GM13976 (cell line): Measurements from ENCODE around the gene SPATA33.

Experiments
- DNase-seq: peaks from one replicate; pipeline ENCODE4 v3.0.0; 2012; ENCODE audit warnings: low spot score
- CTCF ChIP-seq: IDR thresholded peaks from 2 replicates; pipeline ENCODE4 v1.5.1; 2012; ENCODE audit warnings: borderline replicate concordance, mild to moderate bottlenecking; ENCODE audit not compliant: insufficient read depth; ENCODE audit errors: extremely low read depth, missing control alignments, control extremely low read depth
- in situ Hi-C: fragments of 300-500 bp; cut with MboI; formaldehyde crosslinking; loops from one replicate; pipeline ENCODE4 v1.12.0; 2022; ENCODE audit warnings: low sequenced_read_pairs, mixed read lengths, inconsistent platforms; ENCODE audit not compliant: unreplicated experiment

SPATA33 gene

GRCh38 chr16:89639385-89639784 is 18.3 kb upstream of the SPATA33 start:
- no peak for DNase-seq
- TF ChIP-seq CTCF: no peak
- in situ Hi-C loops: no loop called here

- in situ Hi-C loops: no loop called here
- TF ChIP-seq CTCF: no peak
- no peak for DNase-seq
Observed at GRCh38 chr16:89641458-89642119, 16.0 kb upstream of the SPATA33 start.

- in situ Hi-C loops: no loop called here
- no peak for TF ChIP-seq CTCF
- no peak for DNase-seq
Observed at GRCh38 chr16:89642574-89642973, 15.1 kb upstream of the SPATA33 start.

DNA sequence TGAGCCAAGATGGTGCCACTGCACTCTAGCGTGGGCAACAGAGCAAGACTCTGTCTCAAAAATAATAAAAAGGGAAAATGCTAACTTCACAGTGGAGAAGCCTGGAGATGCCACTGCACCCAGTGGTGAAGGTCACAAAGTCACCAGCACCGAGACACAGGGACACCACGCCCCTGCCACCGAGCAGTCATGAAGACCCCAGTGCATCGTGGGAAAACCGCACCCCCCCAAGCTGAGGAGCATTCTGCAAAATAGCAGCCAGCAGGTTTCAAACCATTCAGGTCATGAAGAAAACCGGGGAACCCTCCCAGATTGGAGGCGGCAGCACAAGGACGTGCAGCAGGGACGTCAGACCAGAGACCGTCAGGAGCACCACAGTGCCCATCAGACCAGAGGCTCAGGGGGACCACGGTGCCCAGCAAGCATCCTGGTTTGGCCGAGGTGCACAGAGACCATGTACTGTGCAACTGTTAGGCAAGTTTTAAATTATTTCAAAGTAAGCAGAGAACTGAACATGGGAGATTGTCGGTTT is 13.8 kb upstream of the SPATA33 start:
- in situ Hi-C loops: no loop called here
- TF ChIP-seq CTCF: no peak
- DNase-seq: no peak

DNA sequence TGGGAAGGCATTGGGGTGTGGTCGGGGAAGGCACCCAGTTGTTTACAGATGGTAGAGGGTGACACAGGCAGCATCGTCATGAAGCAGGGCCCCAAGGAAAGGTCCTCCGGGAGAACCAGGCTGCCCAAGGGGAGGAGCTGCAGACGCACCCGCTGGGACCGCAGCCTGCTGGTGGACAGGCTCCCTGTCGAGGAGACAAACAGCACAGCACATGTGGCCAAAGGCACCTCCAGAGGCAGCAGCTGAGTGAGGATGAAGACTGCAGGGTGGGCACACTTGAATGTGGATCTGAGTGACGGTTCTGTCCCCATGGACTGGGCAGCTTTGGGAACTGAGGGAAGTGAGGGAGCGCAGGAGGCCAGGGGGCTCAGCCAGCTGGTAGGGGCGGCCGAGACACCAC is 12.5 kb upstream of the SPATA33 start:
- no peak for TF ChIP-seq CTCF
- no peak for DNase-seq
- in situ Hi-C loops: no loop called here

DNA sequence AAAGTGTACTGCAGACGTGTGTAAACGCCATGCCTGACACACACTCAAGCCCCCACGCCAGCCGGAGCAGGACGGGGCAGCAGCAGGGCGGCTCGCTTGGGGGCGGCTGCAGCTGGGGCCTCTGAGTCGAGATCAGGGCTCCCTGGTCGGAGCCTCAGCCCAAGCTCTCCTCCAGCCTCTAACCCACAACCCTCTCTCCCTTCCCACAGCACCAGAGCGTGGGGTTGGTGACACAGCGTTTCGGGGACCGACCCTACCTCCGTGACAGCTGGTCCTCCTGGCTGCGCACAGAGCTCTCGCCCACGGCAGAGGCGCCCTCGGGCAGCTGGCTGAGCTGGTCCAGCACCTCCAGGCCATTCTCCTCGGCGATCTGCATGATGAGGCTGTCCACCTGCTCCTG is 11.4 kb upstream of the SPATA33 start:
- in situ Hi-C loops: no loop called here
- TF ChIP-seq CTCF: no peak
- no peak for DNase-seq
